ENCODE results near the gene ICA1. TPM values are rescaled to one million over a fixed set of nuclear protein-coding genes. Genes with fewer than 3 reads are reported as not detected.

ICA1 gene
- total RNA-seq, 1 donor from 2014 or later = 54.9 TPM

GRCh38 chr7:8177109-8177933, 84.6 kb downstream of the ICA1 start:
- Histone ChIP-seq H3K9me3 (replicated peaks) (no peaks in the 10 kb centered on the region), H3K27me3 (ENCODE audit: low read depth) (no peaks in the 10 kb centered on the region), H3K4me3 (no peak overlapping the region), H3K4me1 (peaks cover 51% of the 10 kb centered on the region), H3K36me3 (no peaks in the 10 kb centered on the region), H3K27ac (replicated peaks) (peak overlapping the region; percentile 17)
- intact Hi-C loops (cut with micrococcal nuclease) = no loop called here
- no peak for DNase-seq
- TF ChIP-seq, protein P1, sequence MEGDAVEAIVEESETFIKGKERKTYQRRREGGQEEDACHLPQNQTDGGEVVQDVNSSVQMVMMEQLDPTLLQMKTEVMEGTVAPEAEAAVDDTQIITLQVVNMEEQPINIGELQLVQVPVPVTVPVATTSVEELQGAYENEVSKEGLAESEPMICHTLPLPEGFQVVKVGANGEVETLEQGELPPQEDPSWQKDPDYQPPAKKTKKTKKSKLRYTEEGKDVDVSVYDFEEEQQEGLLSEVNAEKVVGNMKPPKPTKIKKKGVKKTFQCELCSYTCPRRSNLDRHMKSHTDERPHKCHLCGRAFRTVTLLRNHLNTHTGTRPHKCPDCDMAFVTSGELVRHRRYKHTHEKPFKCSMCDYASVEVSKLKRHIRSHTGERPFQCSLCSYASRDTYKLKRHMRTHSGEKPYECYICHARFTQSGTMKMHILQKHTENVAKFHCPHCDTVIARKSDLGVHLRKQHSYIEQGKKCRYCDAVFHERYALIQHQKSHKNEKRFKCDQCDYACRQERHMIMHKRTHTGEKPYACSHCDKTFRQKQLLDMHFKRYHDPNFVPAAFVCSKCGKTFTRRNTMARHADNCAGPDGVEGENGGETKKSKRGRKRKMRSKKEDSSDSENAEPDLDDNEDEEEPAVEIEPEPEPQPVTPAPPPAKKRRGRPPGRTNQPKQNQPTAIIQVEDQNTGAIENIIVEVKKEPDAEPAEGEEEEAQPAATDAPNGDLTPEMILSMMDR (IDR thresholded peaks at IDR 0.05; ENCODE audit: borderline replicate concordance) = no peak

GRCh38 chr7:8176370-8177081, 85.4 kb downstream of the ICA1 start:
- TF ChIP-seq, protein P1 (IDR thresholded peaks at IDR 0.05; ENCODE audit: borderline replicate concordance) = no peak
- Histone ChIP-seq H3K4me3 (no peak overlapping the region), H3K9me3 (replicated peaks) (no peaks in the 10 kb centered on the region), H3K36me3 (no peaks in the 10 kb centered on the region), H3K27me3 (ENCODE audit: low read depth) (no peaks in the 10 kb centered on the region), H3K4me1 (peaks cover 46% of the 10 kb centered on the region), H3K27ac (replicated peaks) (peak overlapping the region; percentile 17)
- intact Hi-C loops (cut with micrococcal nuclease) = no loop called here
- DNase-seq = no peak

- intact Hi-C loops (cut with micrococcal nuclease) = no loop called here
- H3K27ac ChIP-seq (replicated peaks) = peak overlapping the region; percentile 17
- H3K4me1 ChIP-seq = peaks cover 45% of the 10 kb centered on the region
Observed at GRCh38 chr7:8175929-8176369, 86.0 kb downstream of the ICA1 start.

GRCh38 chr7:8172372-8173354, 89.3 kb downstream of the ICA1 start:
- Histone ChIP-seq H3K36me3 (no peaks in the 10 kb centered on the region), H3K27ac (replicated peaks) (no peak overlapping the region), H3K4me3 (no peak overlapping the region), H3K27me3 (ENCODE audit: low read depth) (no peaks in the 10 kb centered on the region), H3K9me3 (replicated peaks) (no peaks in the 10 kb centered on the region), H3K4me1 (peaks cover 46% of the 10 kb centered on the region)
- TF ChIP-seq, protein P1 (IDR thresholded peaks at IDR 0.05; ENCODE audit: borderline replicate concordance) = no peak
- DNase-seq = no peak
- intact Hi-C loops (cut with micrococcal nuclease) = no loop called here

More at GRCh38 chr7:8175929-8176369, 86.0 kb downstream of the ICA1 start:
- Histone ChIP-seq H3K27me3 (ENCODE audit: low read depth) (no peaks in the 10 kb centered on the region), H3K4me3 (no peak overlapping the region), H3K36me3 (no peaks in the 10 kb centered on the region), H3K9me3 (replicated peaks) (no peaks in the 10 kb centered on the region)
- TF ChIP-seq, protein P1 (IDR thresholded peaks at IDR 0.05; ENCODE audit: borderline replicate concordance) = no peak
- DNase-seq = no peak

- H3K27ac ChIP-seq (replicated peaks) = no peak overlapping the region
- no peaks in the 10 kb centered on the region for H3K27me3 ChIP-seq (ENCODE audit: low read depth)
- H3K36me3 ChIP-seq = no peaks in the 10 kb centered on the region
- TF ChIP-seq, protein P1 (IDR thresholded peaks at IDR 0.05; ENCODE audit: borderline replicate concordance) = no peak
- no peak overlapping the region for H3K4me3 ChIP-seq
- H3K4me1 ChIP-seq = peaks cover 38% of the 10 kb centered on the region
- no peaks in the 10 kb centered on the region for H3K9me3 ChIP-seq (replicated peaks)
- intact Hi-C loops (cut with micrococcal nuclease) = no loop called here
- no peak for DNase-seq
Observed at GRCh38 chr7:8169171-8169570, 92.8 kb downstream of the ICA1 start.
